NOMO-1 treated with dmso at 0.1 percent for 144 hours (cell line): ENCODE results near the gene VPS33B.

Experiments used
- DNase-seq: peaks from one replicate; lab custom pipeline; 2025; ENCODE audit not compliant: unreplicated experiment; lab: John Stamatoyannopoulos, UW

Gene VPS33B

GRCh38 chr15:90952901-90953677 is 69.3 kb downstream of the VPS33B start:
- no peak for DNase-seq

GRCh38 chr15:90950676-90951075 is 71.7 kb downstream of the VPS33B start:
- DNase-seq: no peak

GRCh38 chr15:90949979-90950675 is 72.3 kb downstream of the VPS33B start:
- DNase-seq: no peak
